Activated CD8-positive, alpha-beta memory T cell treated with anti-CD3 and anti-CD28 coated beads, Interleukin-2, amount 10 ng/mL, durations not matched to agents 7 days and 5 days (primary cell): ENCODE results near the gene TMEM248. TPM values are rescaled to one million over a fixed set of nuclear protein-coding genes. Genes with fewer than 3 reads are reported as not detected.
A peak's percentile ranks its signal among the peaks of the same experiment; 100 is the strongest.
"Not testable (repeated sequence)": the region's sequence is repeated elsewhere in the genome, so short reads cannot be mapped to it uniquely, and the experiment has no call there.

Experiments
- ATAC-seq: fragments of 150-1000 bp; cut with Tn5 transposase; one replicate; pipeline ENCODE4 v1.10.0; 2021; ENCODE audit warnings: moderate library complexity
- CTCF ChIA-PET: fragments of 350-600 bp; sonication (Branson Sonifier 250); formaldehyde crosslinking; loops from one replicate; lab custom pipeline; 2021; ENCODE audit warnings: antibody characterized with exemption; lab: Charles Lee
- DNase-seq: peaks from one replicate; pipeline ENCODE4 v3.0.0-alpha.2; 2020
- H3K27ac Mint-ChIP-seq: one replicate; pipeline ENCODE4 v1.8.0; 2021; ENCODE audit warnings: mild to moderate bottlenecking, mixed read lengths
- H3K27me3 Mint-ChIP-seq: one replicate; pipeline ENCODE4 v1.8.0; 2021; ENCODE audit warnings: mixed read lengths
- H3K36me3 Mint-ChIP-seq: one replicate; pipeline ENCODE4 v1.8.0; 2021; ENCODE audit warnings: mild to moderate bottlenecking, mixed read lengths
- H3K4me1 Mint-ChIP-seq: one replicate; pipeline ENCODE4 v1.8.0; 2021; ENCODE audit warnings: mixed read lengths
- H3K4me3 Mint-ChIP-seq: one replicate; pipeline ENCODE4 v1.8.0; 2021; ENCODE audit warnings: mild to moderate bottlenecking, moderate library complexity, mixed read lengths
- H3K9me3 Mint-ChIP-seq: one replicate; pipeline ENCODE4 v1.8.0; 2022; ENCODE audit warnings: low read depth, mixed read lengths
- total RNA-seq, 2 experiments: library from RNA; stranded (reverse); gene quantifications; one replicate each; pipeline ENCODE4 v1.2.3, GENCODE V29; 2021

The TMEM248 gene
- total RNA-seq, 2 experiments from 2014 or later, result 84.8 to 90.2 TPM

- DNase-seq (no peak), ATAC-seq (no peak)
- no peaks in the 10 kb centered on the region for H3K4me1 Mint-ChIP-seq
- CTCF ChIA-PET, result interaction anchor here (0.9 kb wide), 1 partner anchor 82 kb away, joined by 3 read pairs; the partner anchor contains the start of gene SBDS
- H3K36me3 Mint-ChIP-seq, result no peaks in the 10 kb centered on the region
- H3K27ac Mint-ChIP-seq, result no peak overlapping the region
- no peaks in the 10 kb centered on the region for H3K9me3 Mint-ChIP-seq
- H3K27me3 Mint-ChIP-seq, result no peaks in the 10 kb centered on the region
- no peak overlapping the region for H3K4me3 Mint-ChIP-seq
Observed at GRCh38 chr7:66913118-66914037, 7.6 kb upstream of the TMEM248 start.

GRCh38 chr7:66917904-66918303 lies 3.1 kb upstream of the TMEM248 start:
- Mint-ChIP-seq H3K36me3 (peaks cover 13% of the 10 kb centered on the region), H3K4me1 (peaks cover 25% of the 10 kb centered on the region)
- CTCF ChIA-PET, DNase-seq, H3K9me3 Mint-ChIP-seq, H3K27me3 Mint-ChIP-seq, ATAC-seq, H3K27ac Mint-ChIP-seq, H3K4me3 Mint-ChIP-seq: not testable (repeated sequence)

- Mint-ChIP-seq H3K27ac (peak overlapping the region; percentile 44), H3K36me3 (peaks cover 16% of the 10 kb centered on the region), H3K27me3 (no peaks in the 10 kb centered on the region), H3K4me1 (peaks cover 37% of the 10 kb centered on the region), H3K9me3 (no peaks in the 10 kb centered on the region), H3K4me3 (peak overlapping the region; percentile 95)
- DNase-seq (no peak), ATAC-seq (no peak)
- CTCF ChIA-PET, result interaction anchor here (1.2 kb wide), 1 partner anchor 25 kb away, joined by 3 read pairs; no protein-coding TSS in a partner anchor
Observed at GRCh38 chr7:66919304-66919703, 1.7 kb upstream of the TMEM248 start.

GRCh38 chr7:66919704-66920103 lies 1.3 kb upstream of the TMEM248 start:
- CTCF ChIA-PET, result no interaction called here
- ATAC-seq, result no peak
- H3K9me3 Mint-ChIP-seq, result no peaks in the 10 kb centered on the region
- peak overlapping the region; percentile 44 for H3K27ac Mint-ChIP-seq
- no peak for DNase-seq
- H3K4me1 Mint-ChIP-seq, result peaks cover 37% of the 10 kb centered on the region
- no peaks in the 10 kb centered on the region for H3K27me3 Mint-ChIP-seq
- H3K36me3 Mint-ChIP-seq, result peaks cover 16% of the 10 kb centered on the region
- peak overlapping the region; percentile 95 for H3K4me3 Mint-ChIP-seq

GRCh38 chr7:66920256-66920655 lies 769 bp upstream of the TMEM248 start:
- CTCF ChIA-PET, result no interaction called here
- Mint-ChIP-seq H3K4me3 (peak overlapping the region; percentile 95), H3K9me3 (no peaks in the 10 kb centered on the region), H3K4me1 (peaks cover 37% of the 10 kb centered on the region), H3K27me3 (no peaks in the 10 kb centered on the region), H3K27ac (peak overlapping the region; percentile 55), H3K36me3 (peaks cover 16% of the 10 kb centered on the region)
- DNase-seq, result no peak
- no peak for ATAC-seq

- Mint-ChIP-seq H3K27ac (peak overlapping the region; percentile 90), H3K4me3 (peak overlapping the region; percentile 93), H3K4me1 (peaks cover 42% of the 10 kb centered on the region), H3K9me3 (no peaks in the 10 kb centered on the region), H3K36me3 (peaks cover 22% of the 10 kb centered on the region), H3K27me3 (no peaks in the 10 kb centered on the region)
- CTCF ChIA-PET, result interaction anchor here (2.0 to 2.2 kb wide), 2 partner anchors 10 to 77 kb away, joined by 8 read pairs; no protein-coding TSS in a partner anchor
- ATAC-seq (no peak), DNase-seq (peak; percentile 48)
Observed at GRCh38 chr7:66921396-66921917, 432 bp downstream of the TMEM248 start.

GRCh38 chr7:66921918-66922486 lies 977 bp downstream of the TMEM248 start:
- Mint-ChIP-seq H3K4me3 (peak overlapping the region; percentile 93), H3K9me3 (no peaks in the 10 kb centered on the region), H3K27ac (peak overlapping the region; percentile 90), H3K36me3 (peaks cover 25% of the 10 kb centered on the region), H3K4me1 (peaks cover 45% of the 10 kb centered on the region), H3K27me3 (no peaks in the 10 kb centered on the region)
- ATAC-seq (peak; percentile 9), DNase-seq (peak; percentile 56)
- CTCF ChIA-PET, result interaction anchor here (2.0 to 2.2 kb wide), 2 partner anchors 9 to 78 kb away, joined by 8 read pairs; no protein-coding TSS in a partner anchor

- Mint-ChIP-seq H3K36me3 (peaks cover 45% of the 10 kb centered on the region), H3K4me3 (no peak overlapping the region), H3K9me3 (no peaks in the 10 kb centered on the region), H3K4me1 (peaks cover 51% of the 10 kb centered on the region), H3K27ac (no peak overlapping the region), H3K27me3 (no peaks in the 10 kb centered on the region)
- ATAC-seq (no peak), DNase-seq (no peak)
- CTCF ChIA-PET, result no interaction called here
Observed at GRCh38 chr7:66925255-66925654, 4.2 kb downstream of the TMEM248 start.

GRCh38 chr7:66927348-66927948 lies 6.4 kb downstream of the TMEM248 start:
- ATAC-seq (no peak), DNase-seq (no peak)
- peaks cover 46% of the 10 kb centered on the region for H3K4me1 Mint-ChIP-seq
- no peak overlapping the region for H3K27ac Mint-ChIP-seq
- H3K27me3 Mint-ChIP-seq, result no peaks in the 10 kb centered on the region
- CTCF ChIA-PET, result interaction anchor here (1.1 kb wide), 1 partner anchor 15 kb away, joined by 3 read pairs; no protein-coding TSS in a partner anchor
- H3K9me3 Mint-ChIP-seq, result no peaks in the 10 kb centered on the region
- H3K4me3 Mint-ChIP-seq, result no peak overlapping the region
- peaks cover 37% of the 10 kb centered on the region for H3K36me3 Mint-ChIP-seq

- Mint-ChIP-seq H3K4me3 (no peak overlapping the region), H3K4me1 (peaks cover 40% of the 10 kb centered on the region), H3K9me3 (no peaks in the 10 kb centered on the region), H3K27me3 (no peaks in the 10 kb centered on the region), H3K36me3 (peaks cover 37% of the 10 kb centered on the region), H3K27ac (no peak overlapping the region)
- ATAC-seq (no peak), DNase-seq (no peak)
- CTCF ChIA-PET, result interaction anchor here (1.1 kb wide), 1 partner anchor 16 kb away, joined by 3 read pairs; no protein-coding TSS in a partner anchor
Observed at GRCh38 chr7:66928388-66928787, 7.4 kb downstream of the TMEM248 start.

- H3K4me3 Mint-ChIP-seq, result no peak overlapping the region
- CTCF ChIA-PET, result no interaction called here
Observed at GRCh38 chr7:66929165-66929564, 8.1 kb downstream of the TMEM248 start.

GRCh38 chr7:66929935-66930334 lies 8.9 kb downstream of the TMEM248 start:
- no peak overlapping the region for H3K4me3 Mint-ChIP-seq

More at GRCh38 chr7:66929165-66929564, 8.1 kb downstream of the TMEM248 start:
- no peak overlapping the region for H3K27ac Mint-ChIP-seq
- H3K27me3 Mint-ChIP-seq, result no peaks in the 10 kb centered on the region
- peaks cover 36% of the 10 kb centered on the region for H3K4me1 Mint-ChIP-seq
- ATAC-seq (no peak), DNase-seq (no peak)
- H3K36me3 Mint-ChIP-seq, result peaks cover 38% of the 10 kb centered on the region
- no peaks in the 10 kb centered on the region for H3K9me3 Mint-ChIP-seq

GRCh38 chr7:66930341-66930740 lies 9.3 kb downstream of the TMEM248 start:
- Mint-ChIP-seq H3K27me3 (no peaks in the 10 kb centered on the region), H3K27ac (peak overlapping the region; percentile 50), H3K4me1 (peaks cover 38% of the 10 kb centered on the region), H3K36me3 (peaks cover 39% of the 10 kb centered on the region), H3K9me3 (no peaks in the 10 kb centered on the region), H3K4me3 (no peak overlapping the region)
- DNase-seq (no peak), ATAC-seq (no peak)
- CTCF ChIA-PET, result interaction anchor here (0.7 to 2.2 kb wide), 3 partner anchors 8 to 19 kb away, joined by 3 to 8 read pairs (median 3); partner anchors contain the start of gene TMEM248

More at GRCh38 chr7:66929935-66930334, 8.9 kb downstream of the TMEM248 start:
- peak overlapping the region; percentile 50 for H3K27ac Mint-ChIP-seq
- H3K9me3 Mint-ChIP-seq, result no peaks in the 10 kb centered on the region
- DNase-seq (no peak), ATAC-seq (no peak)
- no peaks in the 10 kb centered on the region for H3K27me3 Mint-ChIP-seq
- peaks cover 40% of the 10 kb centered on the region for H3K36me3 Mint-ChIP-seq
- CTCF ChIA-PET, result interaction anchor here (0.7 kb wide), 1 partner anchor 19 kb away, joined by 3 read pairs; no protein-coding TSS in a partner anchor
- peaks cover 39% of the 10 kb centered on the region for H3K4me1 Mint-ChIP-seq
